ENCODE measurements around the gene CREB3.

Gene CREB3

GRCh38 chr9:35749515-35750255 lies 17.2 kb downstream of the CREB3 start:
- DNase-seq (ENCODE audit: low read depth) = peak; percentile 25

- DNase-seq (ENCODE audit: low read depth) = no peak
Observed at GRCh38 chr9:35750256-35750531, 17.7 kb downstream of the CREB3 start.

- no peak for DNase-seq (ENCODE audit: low read depth)
Observed at GRCh38 chr9:35753466-35753865, 21.0 kb downstream of the CREB3 start.

- DNase-seq (ENCODE audit: low read depth) = no peak
Observed at GRCh38 chr9:35754264-35754663, 21.8 kb downstream of the CREB3 start, which contains the start of gene MSMP. Gene MSMP (minus strand): TSS chr9:35754276. CDS start chr9:35754129, 147 bp downstream.

- DNase-seq (ENCODE audit: low read depth) = no peak
Observed at GRCh38 chr9:35755071-35755470, 22.6 kb downstream of the CREB3 start.

- DNase-seq (ENCODE audit: low read depth) = peak; percentile 66
Observed at GRCh38 chr9:35756275-35757225, 24.1 kb downstream of the CREB3 start.

GRCh38 chr9:35757226-35757891 lies 24.9 kb downstream of the CREB3 start:
- DNase-seq (ENCODE audit: low read depth) = no peak

- DNase-seq (ENCODE audit: low read depth) = no peak
Observed at GRCh38 chr9:35757892-35758275, 25.4 kb downstream of the CREB3 start.

- DNase-seq (ENCODE audit: low read depth) = no peak
Observed at GRCh38 chr9:35758475-35759050, 26.1 kb downstream of the CREB3 start.

- DNase-seq (ENCODE audit: low read depth) = no peak
Observed at GRCh38 chr9:35759795-35760194, 27.3 kb downstream of the CREB3 start.

GRCh38 chr9:35760651-35761050 lies 28.2 kb downstream of the CREB3 start:
- no peak for DNase-seq (ENCODE audit: low read depth)

GRCh38 chr9:35763181-35763580 lies 30.7 kb downstream of the CREB3 start:
- DNase-seq (ENCODE audit: low read depth) = no peak

- DNase-seq (ENCODE audit: low read depth) = no peak
Observed at GRCh38 chr9:35763803-35764202, 31.3 kb downstream of the CREB3 start.

GRCh38 chr9:35766997-35767396 lies 34.5 kb downstream of the CREB3 start:
- no peak for DNase-seq (ENCODE audit: low read depth)

- no peak for DNase-seq (ENCODE audit: low read depth)
Observed at GRCh38 chr9:35767458-35767857, 35.0 kb downstream of the CREB3 start.

GRCh38 chr9:35769763-35770162 lies 37.3 kb downstream of the CREB3 start:
- no peak for DNase-seq (ENCODE audit: low read depth)

GRCh38 chr9:35771075-35771433 lies 38.6 kb downstream of the CREB3 start:
- DNase-seq (ENCODE audit: low read depth) = no peak

GRCh38 chr9:35771534-35771933 lies 39.1 kb downstream of the CREB3 start:
- DNase-seq (ENCODE audit: low read depth) = no peak

GRCh38 chr9:35771943-35772342 lies 39.5 kb downstream of the CREB3 start:
- DNase-seq (ENCODE audit: low read depth) = no peak

- DNase-seq (ENCODE audit: low read depth) = no peak
Observed at GRCh38 chr9:35774907-35775635, 42.6 kb downstream of the CREB3 start.

GRCh38 chr9:35776018-35776417 lies 43.6 kb downstream of the CREB3 start:
- no peak for DNase-seq (ENCODE audit: low read depth)

GRCh38 chr9:35778496-35778895 lies 46.0 kb downstream of the CREB3 start:
- no peak for DNase-seq (ENCODE audit: low read depth)

All from activated gamma-delta T cell treated with anti-CD3 and anti-CD28 coated beads, Interleukin-2, amount 50 U/mL, for 16 hours (primary cell).